ENCODE results near the gene CASP3.

CASP3 gene

DNA sequence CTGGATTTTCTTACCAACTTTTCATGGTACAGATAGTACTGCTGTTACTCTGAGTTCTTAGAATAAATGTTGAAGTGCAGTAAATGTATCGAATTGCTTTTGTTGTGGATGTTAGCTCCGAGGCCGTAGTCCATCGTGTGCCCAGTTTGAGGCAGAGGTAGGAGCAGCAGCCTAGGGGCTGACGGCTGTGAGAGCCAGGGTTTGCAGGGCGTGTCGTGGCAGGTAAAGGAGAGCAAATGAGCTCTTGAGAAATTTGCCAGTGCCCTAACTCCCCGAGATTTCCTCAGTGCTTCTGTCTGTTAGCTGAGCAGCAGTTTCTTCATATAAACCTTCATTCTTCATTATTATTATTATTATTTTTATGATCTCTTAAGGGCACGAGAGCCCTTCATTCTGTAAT lies 21.9 kb upstream of the CASP3 start:
- no peak overlapping the region for H3K18ac ChIP-seq (ENCODE audit: low read length)
- no peak overlapping the region for H3K27ac ChIP-seq (replicated peaks; ENCODE audit: low read length)
- H2BK15ac ChIP-seq (ENCODE audit: low read length): no peak overlapping the region
- H2BK120ac ChIP-seq (ENCODE audit: low read depth, low read length): no peak overlapping the region
- no peak overlapping the region for H2AFZ ChIP-seq (ENCODE audit: low read length)
- H3K23ac ChIP-seq (ENCODE audit: low read depth, low read length, poor library complexity): no peak overlapping the region
- H4K8ac ChIP-seq (ENCODE audit: low read depth, low read length): no peak overlapping the region
- no CpG with 5 or more reads among the region's 9 CpGs for WGBS, 2 donors (ENCODE audit: extremely low coverage in 2 of 2, insufficient read length in 2 of 2, insufficient replicate concordance in 1 of 2)
- no peak overlapping the region for H3K4ac ChIP-seq (ENCODE audit: low read length)
- no peaks in the 10 kb centered on the region for H3K4me1 ChIP-seq (ENCODE audit: control insufficient read depth in 2 of 2, insufficient read depth in 1 of 2, low read depth in 1 of 2, low read length in 2 of 2)
- H3K9ac ChIP-seq (ENCODE audit: low read depth, low read length, poor library complexity): no peak overlapping the region
- H2BK12ac ChIP-seq (ENCODE audit: low read length): no peak overlapping the region
- peaks cover 16 to 88% of the 10 kb centered on the region in 2 donors for H3K36me3 ChIP-seq (replicated peaks in 1 of 2; ENCODE audit: control insufficient read depth in 2 of 2, insufficient read depth in 2 of 2, low read length in 2 of 2)
- no peak overlapping the region for H4K91ac ChIP-seq (ENCODE audit: low read depth, low read length, poor library complexity)
- H3K14ac ChIP-seq (ENCODE audit: low read length): no peak overlapping the region
- H3K4me3 ChIP-seq (ENCODE audit: low read length in 2 of 2): no peak overlapping the region
- no peak overlapping the region for H2AK5ac ChIP-seq (ENCODE audit: low read depth, low read length)
- no peaks in the 10 kb centered on the region for H3K27me3 ChIP-seq (ENCODE audit: control insufficient read depth in 3 of 3, insufficient read depth in 3 of 3, low read depth in 1 of 3, low read length in 3 of 3)
- peaks cover 2% of the 10 kb centered on the region for H3K79me1 ChIP-seq (ENCODE audit: low read depth, low read length)
- no peak for DNase-seq (ENCODE audit: low spot score)
- H3K4me2 ChIP-seq (ENCODE audit: insufficient read depth, low read length, poor library complexity, severe bottlenecking): no peak overlapping the region
- no peak overlapping the region for H2BK5ac ChIP-seq (ENCODE audit: low read length)
- H3K9me3 ChIP-seq (replicated peaks in 1 of 2; ENCODE audit: control insufficient read depth in 2 of 2, insufficient read depth in 1 of 2, low read depth in 1 of 2, low read length in 2 of 2): no peaks in the 10 kb centered on the region

DNA sequence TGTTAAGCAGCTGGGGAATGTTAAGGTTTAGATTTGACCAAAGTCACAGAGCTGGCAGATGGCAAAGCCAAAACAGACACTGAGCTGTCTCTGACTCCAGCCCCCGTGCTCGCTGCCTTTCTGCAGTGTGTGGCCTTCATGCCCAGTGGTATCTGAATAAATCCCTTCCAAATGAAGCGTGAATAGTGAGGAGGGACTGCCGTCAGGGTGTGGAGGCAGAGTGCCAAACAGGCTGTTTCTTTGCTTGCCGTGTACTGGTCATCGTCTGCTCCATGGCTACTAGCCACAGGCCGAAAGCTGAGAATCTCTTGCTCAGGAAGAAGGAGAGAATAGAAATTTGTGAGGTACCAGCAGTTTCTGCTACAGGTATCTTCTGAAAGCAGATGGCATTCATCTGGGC lies 20.0 kb upstream of the CASP3 start:
- no peak overlapping the region for H2BK120ac ChIP-seq (ENCODE audit: low read depth, low read length)
- WGBS, 2 donors (ENCODE audit: extremely low coverage in 2 of 2, insufficient read length in 2 of 2, insufficient replicate concordance in 1 of 2): no CpG with 5 or more reads among the region's 7 CpGs

DNA sequence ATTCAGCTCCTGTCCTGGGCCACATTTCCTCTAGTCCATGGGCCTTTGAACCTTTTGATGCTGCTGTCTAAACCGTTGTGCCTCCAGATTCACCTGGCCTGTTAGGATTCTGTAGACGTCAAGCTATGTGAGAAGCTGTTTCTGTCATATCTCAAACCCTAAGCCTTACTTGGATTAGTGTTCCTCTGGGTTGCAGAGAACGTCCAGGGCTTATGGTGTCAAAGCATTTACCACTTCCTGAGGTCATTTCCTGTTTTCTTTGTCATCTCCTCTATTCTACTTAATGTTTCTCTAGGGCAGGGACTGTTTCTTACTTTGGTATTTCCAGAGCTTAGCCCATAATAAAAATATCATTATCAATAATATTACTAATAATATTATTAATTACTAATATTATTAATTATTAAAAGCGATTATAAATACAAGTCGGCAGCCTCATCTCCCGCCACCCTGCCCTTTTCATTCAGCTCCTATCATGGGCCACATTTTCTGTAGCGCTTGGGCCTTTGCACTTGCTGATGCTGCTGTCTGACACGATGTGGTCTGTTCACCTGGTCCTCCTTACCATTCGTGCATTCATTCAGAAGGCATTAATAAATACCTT lies 19.4 kb upstream of the CASP3 start:
- no peak overlapping the region for H2AK5ac ChIP-seq (ENCODE audit: low read depth, low read length)
- no peak overlapping the region for H3K18ac ChIP-seq (ENCODE audit: low read length)
- no peak overlapping the region for H2BK120ac ChIP-seq (ENCODE audit: low read depth, low read length)
- no peak overlapping the region for H3K4me2 ChIP-seq (ENCODE audit: insufficient read depth, low read length, poor library complexity, severe bottlenecking)
- no peak overlapping the region for H3K4ac ChIP-seq (ENCODE audit: low read length)
- DNase-seq (ENCODE audit: low spot score): no peak
- no peak overlapping the region for H2BK5ac ChIP-seq (ENCODE audit: low read length)
- peaks cover 11 to 90% of the 10 kb centered on the region in 2 donors for H3K36me3 ChIP-seq (replicated peaks in 1 of 2; ENCODE audit: control insufficient read depth in 2 of 2, insufficient read depth in 2 of 2, low read length in 2 of 2)
- no peak overlapping the region for H2BK12ac ChIP-seq (ENCODE audit: low read length)
- H4K91ac ChIP-seq (ENCODE audit: low read depth, low read length, poor library complexity): no peak overlapping the region
- H3K9me3 ChIP-seq (replicated peaks in 1 of 2; ENCODE audit: control insufficient read depth in 2 of 2, insufficient read depth in 1 of 2, low read depth in 1 of 2, low read length in 2 of 2): no peaks in the 10 kb centered on the region
- no peak overlapping the region for H2BK15ac ChIP-seq (ENCODE audit: low read length)
- H3K9ac ChIP-seq (ENCODE audit: low read depth, low read length, poor library complexity): no peak overlapping the region
- WGBS, 2 donors (ENCODE audit: extremely low coverage in 2 of 2, insufficient read length in 2 of 2, insufficient replicate concordance in 1 of 2): no CpG with 5 or more reads among the region's 9 CpGs
- no peak overlapping the region for H3K4me3 ChIP-seq (ENCODE audit: low read length in 2 of 2)
- H3K27ac ChIP-seq (replicated peaks; ENCODE audit: low read length): no peak overlapping the region
- H3K23ac ChIP-seq (ENCODE audit: low read depth, low read length, poor library complexity): no peak overlapping the region
- H3K79me1 ChIP-seq (ENCODE audit: low read depth, low read length): peaks cover 2% of the 10 kb centered on the region
- H4K8ac ChIP-seq (ENCODE audit: low read depth, low read length): no peak overlapping the region
- H3K4me1 ChIP-seq (ENCODE audit: control insufficient read depth in 2 of 2, insufficient read depth in 1 of 2, low read depth in 1 of 2, low read length in 2 of 2): no peaks in the 10 kb centered on the region
- no peaks in the 10 kb centered on the region for H3K27me3 ChIP-seq (ENCODE audit: control insufficient read depth in 3 of 3, insufficient read depth in 3 of 3, low read depth in 1 of 3, low read length in 3 of 3)
- H3K14ac ChIP-seq (ENCODE audit: low read length): no peak overlapping the region
- H2AFZ ChIP-seq (ENCODE audit: low read length): no peak overlapping the region

More for the DNA sequence above, 20.0 kb upstream of the CASP3 start:
- no peak overlapping the region for H3K4ac ChIP-seq (ENCODE audit: low read length)
- H2AK5ac ChIP-seq (ENCODE audit: low read depth, low read length): no peak overlapping the region
- H3K14ac ChIP-seq (ENCODE audit: low read length): no peak overlapping the region
- no peaks in the 10 kb centered on the region for H3K9me3 ChIP-seq (replicated peaks in 1 of 2; ENCODE audit: control insufficient read depth in 2 of 2, insufficient read depth in 1 of 2, low read depth in 1 of 2, low read length in 2 of 2)
- no peak overlapping the region for H2AFZ ChIP-seq (ENCODE audit: low read length)
- no peak overlapping the region for H2BK12ac ChIP-seq (ENCODE audit: low read length)
- no peak overlapping the region for H2BK5ac ChIP-seq (ENCODE audit: low read length)
- H2BK15ac ChIP-seq (ENCODE audit: low read length): no peak overlapping the region
- no peak overlapping the region for H3K4me2 ChIP-seq (ENCODE audit: insufficient read depth, low read length, poor library complexity, severe bottlenecking)
- H3K27me3 ChIP-seq (ENCODE audit: control insufficient read depth in 3 of 3, insufficient read depth in 3 of 3, low read depth in 1 of 3, low read length in 3 of 3): no peaks in the 10 kb centered on the region
- no peak overlapping the region for H3K18ac ChIP-seq (ENCODE audit: low read length)
- H3K79me1 ChIP-seq (ENCODE audit: low read depth, low read length): peaks cover 2% of the 10 kb centered on the region
- H4K8ac ChIP-seq (ENCODE audit: low read depth, low read length): no peak overlapping the region
- no peaks in the 10 kb centered on the region for H3K4me1 ChIP-seq (ENCODE audit: control insufficient read depth in 2 of 2, insufficient read depth in 1 of 2, low read depth in 1 of 2, low read length in 2 of 2)
- H3K27ac ChIP-seq (replicated peaks; ENCODE audit: low read length): no peak overlapping the region
- H4K91ac ChIP-seq (ENCODE audit: low read depth, low read length, poor library complexity): no peak overlapping the region
- no peak overlapping the region for H3K23ac ChIP-seq (ENCODE audit: low read depth, low read length, poor library complexity)
- H3K36me3 ChIP-seq (replicated peaks in 1 of 2; ENCODE audit: control insufficient read depth in 2 of 2, insufficient read depth in 2 of 2, low read length in 2 of 2): peaks cover 16 to 90% of the 10 kb centered on the region in 2 donors
- H3K9ac ChIP-seq (ENCODE audit: low read depth, low read length, poor library complexity): no peak overlapping the region
- DNase-seq (ENCODE audit: low spot score): no peak
- H3K4me3 ChIP-seq (ENCODE audit: low read length in 2 of 2): no peak overlapping the region

DNA sequence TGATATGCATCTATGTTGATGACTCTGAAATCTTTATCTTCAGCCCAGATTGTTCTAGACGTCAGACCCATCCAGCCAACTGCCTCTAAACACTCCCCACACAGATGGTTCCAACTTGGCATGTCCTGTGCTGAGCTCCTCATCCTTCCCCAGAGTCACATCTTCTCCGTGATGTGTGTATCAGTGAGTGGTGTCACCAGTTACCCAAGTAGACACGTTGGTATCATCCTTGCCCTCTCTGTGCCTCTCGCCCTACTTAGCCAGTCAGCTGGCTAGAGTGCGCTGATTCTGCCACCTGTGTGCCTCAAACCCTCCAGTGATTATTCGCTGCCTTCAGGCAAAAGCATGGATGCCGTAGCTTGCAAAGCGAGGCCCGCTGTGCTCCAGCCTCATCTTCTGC lies 18.8 kb upstream of the CASP3 start:
- no CpG with 5 or more reads among the region's 9 CpGs for WGBS, 2 donors (ENCODE audit: extremely low coverage in 2 of 2, insufficient read length in 2 of 2, insufficient replicate concordance in 1 of 2)
- Histone ChIP-seq H2BK5ac (ENCODE audit: low read length) (no peak overlapping the region), H3K4me2 (ENCODE audit: insufficient read depth, low read length, poor library complexity, severe bottlenecking) (no peak overlapping the region), H3K18ac (ENCODE audit: low read length) (no peak overlapping the region), H3K36me3 (replicated peaks in 1 of 2; ENCODE audit: control insufficient read depth in 2 of 2, insufficient read depth in 2 of 2, low read length in 2 of 2) (peaks cover 11 to 92% of the 10 kb centered on the region in 2 donors), H2BK15ac (ENCODE audit: low read length) (no peak overlapping the region), H3K4me1 (ENCODE audit: control insufficient read depth in 2 of 2, insufficient read depth in 1 of 2, low read depth in 1 of 2, low read length in 2 of 2) (no peaks in the 10 kb centered on the region), H3K27me3 (ENCODE audit: control insufficient read depth in 3 of 3, insufficient read depth in 3 of 3, low read depth in 1 of 3, low read length in 3 of 3) (no peaks in the 10 kb centered on the region), H2AFZ (ENCODE audit: low read length) (no peak overlapping the region), H2BK120ac (ENCODE audit: low read depth, low read length) (no peak overlapping the region), H2AK5ac (ENCODE audit: low read depth, low read length) (no peak overlapping the region), H3K14ac (ENCODE audit: low read length) (no peak overlapping the region), H3K4me3 (ENCODE audit: low read length in 2 of 2) (peak overlapping the region in 1 of 2 donors; percentile 24), H3K79me1 (ENCODE audit: low read depth, low read length) (peaks cover 2% of the 10 kb centered on the region), H4K8ac (ENCODE audit: low read depth, low read length) (no peak overlapping the region), H3K9ac (ENCODE audit: low read depth, low read length, poor library complexity) (no peak overlapping the region), H3K4ac (ENCODE audit: low read length) (no peak overlapping the region), H3K9me3 (replicated peaks in 1 of 2; ENCODE audit: control insufficient read depth in 2 of 2, insufficient read depth in 1 of 2, low read depth in 1 of 2, low read length in 2 of 2) (no peaks in the 10 kb centered on the region), H3K23ac (ENCODE audit: low read depth, low read length, poor library complexity) (no peak overlapping the region), H2BK12ac (ENCODE audit: low read length) (no peak overlapping the region), H3K27ac (replicated peaks; ENCODE audit: low read length) (no peak overlapping the region), H4K91ac (ENCODE audit: low read depth, low read length, poor library complexity) (no peak overlapping the region)
- no peak for DNase-seq (ENCODE audit: low spot score)

Data from neuronal stem cell (in vitro differentiated cells).